Kidney (tissue), 14 donors: ENCODE data around the gene MAPT. TPM values are rescaled to one million over a fixed set of nuclear protein-coding genes. Genes with fewer than 3 reads are reported as not detected.
A peak's percentile ranks its signal among the peaks of the same experiment; 100 is the strongest.

Source experiments
- DNase-seq, 5 donors: peaks; one replicate each; pipeline ENCODE4 v3.0.0-alpha.2; 2013 to 2020
- FAIRE-seq: peaks from 2 replicates; lab custom pipeline; 2012; peaks lifted over from hg19 to GRCh38; lab: Jason Lieb, UNC
- H3K27ac ChIP-seq, 2 donors: one replicate each; pipeline ENCODE4 v1.7.0; 2013; ENCODE audit warnings: low read depth in 2 of 2, low read length in 2 of 2, inconsistent platforms in 1 of 2
- H3K27me3 ChIP-seq: one replicate; pipeline ENCODE4 v1.7.1; 2013; ENCODE audit warnings: low read length, inconsistent platforms; ENCODE audit not compliant: control insufficient read depth, insufficient read depth
- H3K36me3 ChIP-seq, 3 donors: one replicate each; pipeline versions ENCODE4 v1.7.0 to v1.7.1; 2013; ENCODE audit warnings: low read length in 3 of 3, control low read depth in 1 of 3, inconsistent platforms in 1 of 3; ENCODE audit not compliant: insufficient read depth in 3 of 3, control insufficient read depth in 2 of 3
- H3K4me1 ChIP-seq, 3 donors: one replicate each; pipeline versions ENCODE4 v1.7.0 to v1.7.1; 2013; ENCODE audit warnings: low read length in 3 of 3, inconsistent platforms in 1 of 3, low read depth in 1 of 3; ENCODE audit not compliant: control insufficient read depth in 2 of 3, insufficient read depth in 2 of 3
- H3K4me3 ChIP-seq, 3 donors: one replicate each; pipeline versions ENCODE4 v1.7.0 to v1.8.1; 2013; ENCODE audit warnings: low read length in 3 of 3, control low read depth in 1 of 3, inconsistent platforms in 1 of 3
- H3K9ac ChIP-seq, 3 donors: one replicate each; pipeline versions ENCODE4 v1.7.0 to v1.7.1; 2013; ENCODE audit warnings: low read length in 3 of 3, control low read depth in 1 of 3, inconsistent platforms in 1 of 3
- H3K9me3 ChIP-seq, 3 donors: one replicate each; pipeline versions ENCODE4 v1.7.0 to v1.7.1; 2013; ENCODE audit warnings: low read length in 3 of 3, control low read depth in 1 of 3, inconsistent platforms in 1 of 3; ENCODE audit not compliant: control insufficient read depth in 2 of 3, insufficient read depth in 1 of 3
- intact Hi-C: fragments of 100-400 bp; cut with DNase I; formaldehyde crosslinking; loops from one replicate; pipeline ENCODE4 v1.11.1; 2022
- polyA plus RNA-seq: library from polyadenylated mRNA; stranded (reverse); fragments of 350-450 nt; fragmentation: Illumina TruSeq; extraction: RNeasy Lipid Tissue Mini Kit (QIAGEN cat#74804); gene quantifications from one replicate; pipeline ENCODE4 v1.2.3, GENCODE V29; 2014; ENCODE audit warnings: low read depth, low replicate concordance; ENCODE audit not compliant: insufficient read depth
- total RNA-seq: library from RNA; stranded (reverse); fragmentation: NEBNext Ultra II Directional; extraction: Animal tissue kit (Norgen Biotek cat#: 25700); gene quantifications from one replicate; pipeline ENCODE4 v1.2.1, GENCODE V29; 2021
- TF ChIP-seq, protein P1 (sequence below): IDR thresholded peaks from 3 replicates; pipeline ENCODE4 v1.5.1; 2012; ENCODE audit warnings: mild to moderate bottlenecking, moderate library complexity, borderline replicate concordance; ENCODE audit not compliant: insufficient read depth; ENCODE audit errors: extremely low read depth
- donor health status: control.
- donor health status: control.
- donor health status: control.
- donor health status: control.
- donor health status: control.
- donor health status: DM: yes; HTN: yes; CAD: no.
- donor health status: Normal renal cell carcinoma (clear cell type).

MAPT gene
- total and polyA plus RNA-seq, 2 donors from 2014 or later = 2.9 to 15.4 TPM

DNA sequence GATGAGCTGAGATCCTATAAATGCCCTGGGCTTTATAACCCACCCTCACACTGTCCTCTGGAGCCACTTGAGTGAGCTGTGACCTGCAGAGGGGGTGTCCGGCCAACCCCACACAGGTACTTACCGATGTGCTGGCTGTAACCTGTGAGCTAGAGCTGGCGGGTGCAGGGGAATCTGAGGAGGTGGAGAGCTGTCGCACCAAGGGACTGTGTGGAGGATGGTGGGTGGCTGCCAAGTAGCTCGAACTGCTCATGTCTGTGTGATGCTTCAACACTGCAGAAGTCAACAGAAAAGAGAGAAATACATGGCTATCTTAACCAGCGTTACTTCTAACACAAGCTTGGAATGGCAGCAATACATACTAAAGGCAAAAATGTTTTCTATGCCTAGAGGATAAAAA is 144.1 kb downstream of the MAPT start:
- intact Hi-C loops = no loop called here
- H3K9me3 ChIP-seq = no peaks in the 10 kb centered on the region
- peaks cover 13 to 67% (median 48%) of the 10 kb centered on the region in 3 donors for H3K36me3 ChIP-seq
- H3K4me3 ChIP-seq = no peak overlapping the region
- TF ChIP-seq, protein P1, sequence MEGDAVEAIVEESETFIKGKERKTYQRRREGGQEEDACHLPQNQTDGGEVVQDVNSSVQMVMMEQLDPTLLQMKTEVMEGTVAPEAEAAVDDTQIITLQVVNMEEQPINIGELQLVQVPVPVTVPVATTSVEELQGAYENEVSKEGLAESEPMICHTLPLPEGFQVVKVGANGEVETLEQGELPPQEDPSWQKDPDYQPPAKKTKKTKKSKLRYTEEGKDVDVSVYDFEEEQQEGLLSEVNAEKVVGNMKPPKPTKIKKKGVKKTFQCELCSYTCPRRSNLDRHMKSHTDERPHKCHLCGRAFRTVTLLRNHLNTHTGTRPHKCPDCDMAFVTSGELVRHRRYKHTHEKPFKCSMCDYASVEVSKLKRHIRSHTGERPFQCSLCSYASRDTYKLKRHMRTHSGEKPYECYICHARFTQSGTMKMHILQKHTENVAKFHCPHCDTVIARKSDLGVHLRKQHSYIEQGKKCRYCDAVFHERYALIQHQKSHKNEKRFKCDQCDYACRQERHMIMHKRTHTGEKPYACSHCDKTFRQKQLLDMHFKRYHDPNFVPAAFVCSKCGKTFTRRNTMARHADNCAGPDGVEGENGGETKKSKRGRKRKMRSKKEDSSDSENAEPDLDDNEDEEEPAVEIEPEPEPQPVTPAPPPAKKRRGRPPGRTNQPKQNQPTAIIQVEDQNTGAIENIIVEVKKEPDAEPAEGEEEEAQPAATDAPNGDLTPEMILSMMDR = no peak
- H3K27me3 ChIP-seq = no peaks in the 10 kb centered on the region
- no peaks in the 10 kb centered on the region for H3K4me1 ChIP-seq
- H3K27ac ChIP-seq = no peak overlapping the region
- DNase-seq (no peak), FAIRE-seq (no peak)
- H3K9ac ChIP-seq = no peak overlapping the region

DNA sequence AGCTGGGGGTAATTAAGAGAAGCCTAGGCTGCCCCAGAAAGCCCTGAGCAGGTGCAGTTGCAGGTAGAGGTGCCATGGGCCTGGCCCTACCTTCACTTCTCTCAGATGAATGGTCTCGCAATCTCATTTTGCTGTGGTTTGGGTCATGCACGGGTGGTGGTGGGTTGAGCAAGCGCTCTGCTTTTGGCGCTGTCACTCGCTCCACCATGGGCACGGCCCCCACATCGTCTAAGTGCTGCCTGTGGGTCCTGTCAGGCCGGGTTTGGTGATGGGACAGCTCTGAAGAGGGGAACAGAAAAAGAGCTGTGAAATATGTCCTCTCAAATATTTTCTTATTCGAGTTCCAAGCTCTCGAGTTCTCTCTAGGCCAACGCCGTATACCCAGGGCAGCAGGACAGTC is 144.6 kb downstream of the MAPT start:
- TF ChIP-seq, protein P1 = no peak
- Histone ChIP-seq H3K9me3 (no peaks in the 10 kb centered on the region), H3K9ac (no peak overlapping the region), H3K27me3 (no peaks in the 10 kb centered on the region), H3K4me3 (no peak overlapping the region), H3K27ac (no peak overlapping the region), H3K36me3 (peaks cover 16 to 62% (median 43%) of the 10 kb centered on the region in 3 donors), H3K4me1 (peaks cover 0 to under 1% (median 0%) of the 10 kb centered on the region in 3 donors)
- intact Hi-C loops = no loop called here
- DNase-seq (no peak), FAIRE-seq (no peak)

DNA sequence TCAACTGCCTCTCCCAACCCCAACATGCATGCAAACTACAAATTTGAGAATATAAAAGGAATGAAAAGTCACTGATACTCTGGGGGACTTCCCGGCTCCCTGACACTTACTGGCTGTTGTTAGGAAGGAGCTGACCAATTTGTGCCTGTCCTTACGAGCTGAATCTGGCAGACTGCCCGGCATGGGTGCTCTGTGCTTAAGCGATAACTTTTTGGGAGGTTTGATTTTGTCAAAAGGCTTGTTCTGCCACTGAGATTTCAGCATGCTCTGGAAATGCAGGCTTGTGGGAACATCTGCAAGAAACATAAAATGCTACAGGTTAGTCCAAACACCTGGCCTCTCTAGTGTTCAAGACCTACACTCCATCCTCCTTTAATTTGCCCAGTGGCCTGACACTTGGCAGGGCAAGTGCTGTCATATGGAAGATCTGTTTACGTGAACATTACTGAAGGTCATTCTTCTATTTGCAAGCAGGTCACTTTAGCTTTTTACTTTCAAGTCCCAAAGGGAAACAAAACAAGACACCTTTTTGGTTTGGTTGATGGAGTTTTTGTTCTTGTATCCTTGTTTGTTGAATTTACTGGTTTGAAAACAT is 145.3 kb downstream of the MAPT start:
- Histone ChIP-seq H3K36me3 (peaks cover 16 to 55% (median 41%) of the 10 kb centered on the region in 3 donors), H3K27me3 (no peaks in the 10 kb centered on the region), H3K4me1 (peaks cover 0 to 4% (median 3%) of the 10 kb centered on the region in 3 donors), H3K27ac (no peak overlapping the region), H3K4me3 (no peak overlapping the region), H3K9ac (no peak overlapping the region), H3K9me3 (no peaks in the 10 kb centered on the region)
- DNase-seq = peak in 1 of 5 donors; percentile 72
- no peak for FAIRE-seq
- intact Hi-C loops = no loop called here
- TF ChIP-seq, protein P1 = no peak
